ENCODE measurements around the gene SERBP1.

DNA sequence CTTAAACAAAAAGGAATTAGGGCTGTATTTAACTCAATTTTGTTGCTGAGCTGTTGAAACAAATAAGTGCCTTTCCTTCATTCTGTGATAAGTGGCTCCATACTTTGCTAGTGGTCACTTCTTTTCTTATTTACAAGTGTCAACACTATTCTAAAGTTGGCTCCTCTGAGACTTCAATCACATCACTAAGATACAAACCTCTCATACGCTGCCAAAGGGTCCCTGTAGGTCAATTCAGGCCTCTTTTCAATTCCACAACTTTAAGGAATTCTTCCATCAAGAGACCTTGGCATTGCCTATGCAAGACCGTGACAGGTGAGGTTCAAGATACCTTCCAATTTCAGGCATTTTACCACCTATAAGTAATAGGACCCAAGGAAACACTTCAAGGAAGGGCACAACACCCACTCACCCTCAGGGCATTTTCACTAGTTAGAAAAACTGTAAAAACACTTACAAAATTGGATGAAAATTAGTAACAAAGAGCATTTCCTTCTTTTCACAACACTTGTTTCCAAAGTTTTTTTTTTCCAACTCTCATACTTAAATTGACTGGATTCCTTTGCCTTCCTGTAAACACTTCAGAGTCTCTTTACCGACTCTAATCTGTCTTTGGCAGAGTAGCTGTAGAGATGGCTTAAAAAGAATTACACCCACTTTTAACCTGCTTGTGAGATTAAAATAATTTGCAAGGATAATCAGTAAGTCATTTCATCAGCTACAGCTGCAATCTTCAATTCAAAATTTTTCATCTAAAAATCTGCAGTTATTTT lies 24.5 kb downstream of the SERBP1 start:
- TF ChIP-seq CTCF (conservative IDR thresholded peaks at IDR 0.05; ENCODE audit: low read length), result no peak
- TF ChIP-seq EZH2phosphoT487 (IDR thresholded peaks at IDR 0.05; ENCODE audit: borderline replicate concordance, low read depth, low read length), result no peak
